GM12892 (cell line): ENCODE results near the gene RND2.

Experiments used
- POLR2AphosphoS5 ChIP-seq: IDR thresholded peaks from 2 replicates; pipeline ENCODE4 v1.6.1; 2011; ENCODE audit warnings: low read depth, low read length, control low read depth
- TAF1 ChIP-seq: IDR thresholded peaks from 2 replicates; pipeline ENCODE4 v1.6.1; 2011; ENCODE audit warnings: low read depth, mild to moderate bottlenecking, control low read depth, low read length, borderline replicate concordance

- TF ChIP-seq TAF1 (no peak), POLR2AphosphoS5 (no peak)
Observed at GRCh38 chr17:43024407-43025289, at the start of gene RND2.
